GM12878 (cell line): ENCODE results near the gene SSBP2.

Experiments
- CTCF ChIP-seq, 3 experiments: IDR thresholded peaks in 2 of 3; conservative IDR thresholded peaks in 1 of 3; 2 replicates each; pipeline ENCODE4 v1.5.1; 2011; ENCODE audit warnings: low read depth in 3 of 3, low read length in 3 of 3, mild to moderate bottlenecking in 3 of 3, control low read depth in 2 of 3, moderate library complexity in 2 of 3, inconsistent platforms in 1 of 3, mixed read lengths in 1 of 3; ENCODE audit not compliant: control insufficient read depth in 2 of 3, insufficient read depth in 1 of 3; ENCODE audit errors: extremely low read depth in 1 of 3
- EP300 ChIP-seq, 2 experiments: fragments of 150-350 bp in 1 of 2; IDR thresholded peaks; 2 replicates each; pipeline ENCODE4 v1.6.1; 2011 to 2012; ENCODE audit warnings: low read depth in 2 of 2, low read length in 2 of 2, borderline replicate concordance in 1 of 2, improper control_type of control experiment in 1 of 2, inconsistent platforms in 1 of 2; ENCODE audit not compliant: control insufficient read depth in 1 of 2
- EZH2 ChIP-seq: IDR thresholded peaks from 2 replicates; pipeline ENCODE4 v1.6.1; 2012; ENCODE audit warnings: low read depth, mild to moderate bottlenecking, control low read depth, inconsistent platforms, low read length, borderline replicate concordance; ENCODE audit not compliant: control insufficient read depth
- FOXK2 ChIP-seq: fragments of 450-650 bp; IDR thresholded peaks from 2 replicates; pipeline ENCODE4 v1.6.1; 2017; ENCODE audit warnings: mild to moderate bottlenecking, moderate library complexity
- GABPA ChIP-seq: IDR thresholded peaks from 2 replicates; pipeline ENCODE4 v1.6.1; 2014; ENCODE audit warnings: antibody characterized with exemption, low read depth, mild to moderate bottlenecking, inconsistent platforms
- PAX8 ChIP-seq: fragments of 450-650 bp; IDR thresholded peaks from 2 replicates; pipeline ENCODE4 v1.6.1; 2017; ENCODE audit warnings: mild to moderate bottlenecking, moderate library complexity
- POLR2A ChIP-seq: IDR thresholded peaks from 2 replicates; pipeline ENCODE4 v1.6.1; 2011; ENCODE audit warnings: low read depth, mild to moderate bottlenecking, low read length
- POLR2AphosphoS5 ChIP-seq: IDR thresholded peaks from 2 replicates; pipeline ENCODE4 v1.6.1; 2011; ENCODE audit warnings: mild to moderate bottlenecking, low read length, inconsistent platforms
- SIN3A ChIP-seq: IDR thresholded peaks from 2 replicates; pipeline ENCODE4 v1.6.1; 2012; ENCODE audit warnings: low read depth, low read length, improper control_type of control experiment
- SIX5 ChIP-seq: IDR thresholded peaks from 2 replicates; pipeline ENCODE4 v1.6.1; 2011; ENCODE audit warnings: mild to moderate bottlenecking, low read depth, low read length, moderate library complexity; ENCODE audit not compliant: severe bottlenecking
- SKIL ChIP-seq: fragments of 450-650 bp; IDR thresholded peaks from 2 replicates; pipeline ENCODE4 v1.6.1; 2017; ENCODE audit warnings: mild to moderate bottlenecking, low read depth, inconsistent platforms; ENCODE audit not compliant: poor library complexity, severe bottlenecking
- ZBTB33 ChIP-seq: fragments of 450-650 bp; IDR thresholded peaks from 2 replicates; pipeline ENCODE4 v1.6.1; 2017; ENCODE audit warnings: mild to moderate bottlenecking
- ZNF24 ChIP-seq: fragments of 450-650 bp; IDR thresholded peaks from 2 replicates; pipeline ENCODE4 v1.6.1; 2017; ENCODE audit warnings: antibody characterized with exemption, mild to moderate bottlenecking
- TF ChIP-seq, protein P1 (sequence below): fragments of 450-650 bp; IDR thresholded peaks from 2 replicates; pipeline ENCODE4 v1.6.1; 2018; ENCODE audit warnings: borderline replicate concordance, mild to moderate bottlenecking; ENCODE audit not compliant: partially characterized antibody

- no peak for TF ChIP-seq GABPA
- TF ChIP-seq CTCF (IDR thresholded peaks at IDR 0.05 in 2 of 3, conservative IDR thresholded peaks at IDR 0.05 in 1 of 3; ENCODE audit: control insufficient read depth in 2 of 3, extremely low read depth in 1 of 3, insufficient read depth in 1 of 3, low read depth in 3 of 3, low read length in 3 of 3) = no peak
- no peak for TF ChIP-seq POLR2AphosphoS5
- no peak for TF ChIP-seq SKIL
- TF ChIP-seq PAX8 = no peak
- TF ChIP-seq ZNF24 = no peak
- TF ChIP-seq EZH2 = no peak
- TF ChIP-seq FOXK2 = no peak
- no peak for TF ChIP-seq SIX5
- TF ChIP-seq SIN3A = no peak
- TF ChIP-seq POLR2A = no peak
- TF ChIP-seq, protein P1, sequence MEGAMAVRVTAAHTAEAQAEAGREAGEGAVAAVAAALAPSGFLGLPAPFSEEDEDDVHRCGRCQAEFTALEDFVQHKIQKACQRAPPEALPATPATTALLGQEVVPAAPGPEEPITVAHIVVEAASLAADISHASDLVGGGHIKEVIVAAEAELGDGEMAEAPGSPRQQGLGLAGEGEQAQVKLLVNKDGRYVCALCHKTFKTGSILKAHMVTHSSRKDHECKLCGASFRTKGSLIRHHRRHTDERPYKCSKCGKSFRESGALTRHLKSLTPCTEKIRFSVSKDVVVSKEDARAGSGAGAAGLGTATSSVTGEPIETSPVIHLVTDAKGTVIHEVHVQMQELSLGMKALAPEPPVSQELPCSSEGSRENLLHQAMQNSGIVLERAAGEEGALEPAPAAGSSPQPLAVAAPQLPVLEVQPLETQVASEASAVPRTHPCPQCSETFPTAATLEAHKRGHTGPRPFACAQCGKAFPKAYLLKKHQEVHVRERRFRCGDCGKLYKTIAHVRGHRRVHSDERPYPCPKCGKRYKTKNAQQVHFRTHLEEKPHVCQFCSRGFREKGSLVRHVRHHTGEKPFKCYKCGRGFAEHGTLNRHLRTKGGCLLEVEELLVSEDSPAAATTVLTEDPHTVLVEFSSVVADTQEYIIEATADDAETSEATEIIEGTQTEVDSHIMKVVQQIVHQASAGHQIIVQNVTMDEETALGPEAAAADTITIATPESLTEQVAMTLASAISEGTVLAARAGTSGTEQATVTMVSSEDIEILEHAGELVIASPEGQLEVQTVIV = no peak
- TF ChIP-seq ZBTB33 = no peak
- no peak for TF ChIP-seq EP300 (IDR thresholded peaks at IDR 0.05; ENCODE audit: borderline replicate concordance in 1 of 2, control insufficient read depth in 1 of 2, low read depth in 2 of 2, low read length in 2 of 2)
These were observed 245.2 kb downstream of the SSBP2 start for GRCh38 chr5:81505672-81506071.
